HepG2 (cell line): ENCODE data around the gene CIROP. TPM values are rescaled to one million over a fixed set of nuclear protein-coding genes. Genes with fewer than 3 reads are reported as not detected.
A peak's percentile ranks its signal among the peaks of the same experiment; 100 is the strongest.

Experiments used
- CERS6 ChIP-seq: sonication (generic); formaldehyde crosslinking; IDR thresholded peaks from 2 replicates; pipeline ENCODE4 v1.5.0; 2020; ENCODE audit warnings: missing genetic modification reagents
- ELK4 ChIP-seq: sonication (generic); formaldehyde crosslinking; IDR thresholded peaks from 2 replicates; pipeline ENCODE4 v1.9.0; 2021; ENCODE audit warnings: missing genetic modification reagents, borderline replicate concordance
- FOXC1 ChIP-seq: sonication (generic); formaldehyde crosslinking; IDR thresholded peaks from 2 replicates; pipeline ENCODE4 v1.8.0; 2022; ENCODE audit warnings: mild to moderate bottlenecking, missing genetic modification reagents, borderline replicate concordance
- GTF3A ChIP-seq: sonication (generic); formaldehyde crosslinking; conservative IDR thresholded peaks from 2 replicates; pipeline ENCODE4 v1.4.0; 2020; ENCODE audit warnings: mild to moderate bottlenecking, missing genetic modification reagents
- JUND ChIP-seq: sonication (generic); formaldehyde crosslinking; IDR thresholded peaks from 2 replicates; pipeline ENCODE4 v1.8.0; 2022; ENCODE audit warnings: mild to moderate bottlenecking, missing genetic modification reagents
- MXD1 ChIP-seq: sonication (generic); formaldehyde crosslinking; IDR thresholded peaks from 2 replicates; pipeline ENCODE4 v1.4.0; 2020; ENCODE audit warnings: mild to moderate bottlenecking, missing genetic modification reagents
- MXD4 ChIP-seq: IDR thresholded peaks from 2 replicates; pipeline ENCODE4 v1.6.1; 2016; ENCODE audit warnings: mild to moderate bottlenecking, missing biosample characterization, missing genetic modification reagents
- MYC ChIP-seq: sonication (generic); formaldehyde crosslinking; IDR thresholded peaks from 2 replicates; pipeline ENCODE4 v1.9.0; 2021; ENCODE audit warnings: missing genetic modification reagents, borderline replicate concordance
- POGZ ChIP-seq: sonication (generic); formaldehyde crosslinking; IDR thresholded peaks from 2 replicates; pipeline ENCODE4 v1.4.0; 2020; ENCODE audit warnings: mild to moderate bottlenecking, missing genetic modification reagents
- SALL1 ChIP-seq: sonication (generic); formaldehyde crosslinking; IDR thresholded peaks from 2 replicates; pipeline ENCODE4 v1.8.0; 2022; ENCODE audit warnings: mild to moderate bottlenecking, missing genetic modification reagents
- SCMH1 ChIP-seq: sonication (generic); formaldehyde crosslinking; IDR thresholded peaks from 2 replicates; pipeline ENCODE4 v1.9.0; 2021; ENCODE audit warnings: missing genetic modification reagents, mild to moderate bottlenecking, borderline replicate concordance
- SMYD3 ChIP-seq: sonication (generic); formaldehyde crosslinking; IDR thresholded peaks from 2 replicates; pipeline ENCODE4 v1.8.1; 2023; ENCODE audit warnings: mild to moderate bottlenecking, missing genetic modification reagents
- SNRNP70 ChIP-seq: fragments of 200-400 bp; formaldehyde crosslinking; IDR thresholded peaks from 2 replicates; pipeline ENCODE4 v1.6.1; 2017; ENCODE audit warnings: mild to moderate bottlenecking, low read depth, low read length, moderate library complexity
- SP2 ChIP-seq: sonication (generic); formaldehyde crosslinking; IDR thresholded peaks from 2 replicates; pipeline ENCODE4 v1.5.1; 2020; ENCODE audit warnings: mild to moderate bottlenecking, missing genetic modification reagents
- TCF12 ChIP-seq, 2 experiments: fragments of 450-650 bp in 1 of 2; sonication (generic) in 1 of 2; formaldehyde crosslinking in 1 of 2; IDR thresholded peaks; 2 replicates each; pipeline versions ENCODE4 v1.6.1 to v1.8.0; 2017 to 2022; ENCODE audit warnings: antibody characterized with exemption in 1 of 2, mild to moderate bottlenecking in 1 of 2, missing genetic modification reagents in 1 of 2, moderate library complexity in 1 of 2
- YY1 ChIP-seq: IDR thresholded peaks from 2 replicates; pipeline ENCODE4 v1.6.1; 2011; ENCODE audit warnings: low read length, low read depth, moderate library complexity, mild to moderate bottlenecking; ENCODE audit not compliant: insufficient read depth, insufficient replicate concordance
- ZNF687 ChIP-seq: sonication (generic); formaldehyde crosslinking; IDR thresholded peaks from 2 replicates; pipeline ENCODE4 v1.5.1; 2020; ENCODE audit warnings: mild to moderate bottlenecking, missing genetic modification reagents, moderate library complexity
- ZNF784 ChIP-seq: sonication (generic); formaldehyde crosslinking; IDR thresholded peaks from 2 replicates; pipeline ENCODE4 v1.5.1; 2020; ENCODE audit warnings: missing genetic modification reagents, mild to moderate bottlenecking, borderline replicate concordance
- polyA plus RNA-seq, 8 experiments: library from polyadenylated mRNA; depleted of rRNA in 3 of 8; stranded (reverse) in 7 of 8; unstranded in 1 of 8; fragments of >200 nt; fragmentation: Illumina TruSeq in 4 of 8; extraction: Trizol in 4 of 8; gene quantifications; 2 replicates each; pipeline versions ENCODE4 v1.2.1 to v1.2.3, GENCODE V29; 2011 to 2016; ENCODE audit warnings: low read depth in 4 of 8, missing spikeins in 1 of 8, mixed read lengths in 1 of 8; ENCODE audit not compliant: insufficient read depth in 1 of 8
- total RNA-seq, 5 experiments: library from RNA; depleted of rRNA; stranded (reverse); fragments of >200 nt; fragmentation: Illumina TruSeq; extraction: Trizol; gene quantifications; 2 replicates each; pipeline ENCODE4 v1.2.3, GENCODE V29; 2016; ENCODE audit warnings: low read depth in 1 of 5

CIROP gene
- total and polyA plus RNA-seq, 2 of the 13 experiments (the other 11 are each of a cell fraction or from before 2014, with no cell fraction given): 0.07 TPM; not detected in 1

- TF ChIP-seq CERS6 (CRISPR knock-in tag): no peak
- TF ChIP-seq FOXC1 (CRISPR knock-in tag): peak; percentile 55; the same call in 1 of the 2 replicates
- peak; percentile 29; the same call in 1 of the 2 replicates for TF ChIP-seq MXD4 (CRISPR knock-in tag)
- TF ChIP-seq MYC (CRISPR knock-in tag): peak; percentile 23; the same call in 1 of the 2 replicates
- TF ChIP-seq SP2 (CRISPR knock-in tag): no peak
- no peak for TF ChIP-seq TCF12 (IDR thresholded peaks at IDR 0.05)
- TF ChIP-seq TCF12 (CRISPR knock-in tag; IDR thresholded peaks at IDR 0.05): 0 out of 2 replicates have a peak, but pooled peaks have one; percentile 48
- no peak; the same call in 1 of the 2 replicates for TF ChIP-seq ZNF687 (CRISPR knock-in tag)
- no peak for TF ChIP-seq SMYD3 (CRISPR knock-in tag)
- TF ChIP-seq GTF3A (CRISPR knock-in tag): no peak
- 0 out of 2 replicates have a peak, but pooled peaks have one; percentile 63 for TF ChIP-seq ELK4 (CRISPR knock-in tag)
- no peak for TF ChIP-seq POGZ (CRISPR knock-in tag)
- TF ChIP-seq JUND (CRISPR knock-in tag): no peak
- peak; percentile 26 for TF ChIP-seq YY1
- TF ChIP-seq SALL1: peak; percentile 28; the same call in 1 of the 2 replicates
- TF ChIP-seq SCMH1 (CRISPR knock-in tag): no peak
- TF ChIP-seq MXD1 (CRISPR knock-in tag): no peak; the same call in 1 of the 2 replicates
- no peak for TF ChIP-seq ZNF784 (CRISPR knock-in tag)
- no peak for TF ChIP-seq SNRNP70
These were observed 50.6 kb downstream of the CIROP start (continued) for GRCh38 chr14:23054000-23054811.
